Mesangial cell (primary cell): ENCODE measurements around the gene GDAP1L1. TPM values are rescaled to one million over a fixed set of nuclear protein-coding genes. Genes with fewer than 3 reads are reported as not detected.

ENCODE experiments used
- total RNA-seq: library from RNA; depleted of rRNA; stranded (reverse); fragments of >200 nt; gene quantifications from 2 replicates; pipeline ENCODE4 v1.2.3, GENCODE V29; 2015

GDAP1L1 gene
- total RNA-seq: not detected in 2 replicates

DNA sequence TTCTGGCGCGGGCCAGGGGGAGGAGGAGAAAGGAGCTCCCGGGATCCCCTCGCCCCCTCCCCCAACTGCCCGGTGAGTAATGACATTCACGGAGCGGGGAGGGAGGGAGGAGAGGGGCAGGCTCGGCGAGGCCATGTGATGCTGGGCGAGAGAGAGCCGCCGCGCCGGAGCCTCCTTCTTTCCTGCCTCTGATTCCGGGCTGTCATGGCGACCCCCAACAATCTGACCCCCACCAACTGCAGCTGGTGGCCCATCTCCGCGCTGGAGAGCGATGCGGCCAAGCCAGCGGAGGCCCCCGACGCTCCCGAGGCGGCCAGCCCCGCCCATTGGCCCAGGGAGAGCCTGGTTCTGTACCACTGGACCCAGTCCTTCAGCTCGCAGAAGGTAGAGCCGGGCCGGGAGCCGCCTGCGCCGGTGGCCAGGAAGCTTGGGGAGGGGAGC is at the start of gene GDAP1L1:
GDAP1L1 (plus strand) TSS at position 178 of the 441 bp plus-strand sequence; CDS start at position 205, 27 bp downstream.

GRCh38 chr20:44210406-44211176 is 36.5 kb upstream of the GDAP1L1 start, which contains the start of gene OSER1:
Gene OSER1 (minus strand): TSS chr20:44210771. CDS start chr20:44206957, 3,814 bp downstream.

GRCh38 chr20:44310664-44311639 is 63.8 kb downstream of the GDAP1L1 start, which contains the start of gene FITM2:
Gene FITM2 (minus strand): TSS chr20:44311202. CDS start chr20:44311148, 54 bp downstream.

Other genes starting within 250 kb of the GDAP1L1 start
- 0.33 and 1.9 TPM in 2 replicates for gene JPH2, start 60.1 kb upstream of the GDAP1L1 start, total RNA-seq
- gene OSER1, start 36.5 kb upstream of the GDAP1L1 start, total RNA-seq: 18.3 and 23.3 TPM in 2 replicates
- 4.7 and 5.8 TPM in 2 replicates for gene FITM2, start 63.9 kb downstream of the GDAP1L1 start, total RNA-seq
- not detected in 2 replicates for gene R3HDML, start 89.7 kb downstream of the GDAP1L1 start, total RNA-seq
- not detected in 2 replicates for gene HNF4A, start 108.4 kb downstream of the GDAP1L1 start, total RNA-seq
- gene TTPAL, start 228.6 kb downstream of the GDAP1L1 start, total RNA-seq: 7.0 and 12.1 TPM in 2 replicates